GM18873 (cell line): ENCODE measurements around the gene XPC.

Experiments
- ATAC-seq: cut with Tn5 transposase; IDR thresholded peaks from one replicate; pipeline ENCODE4 v1.9.1; 2021; ENCODE audit warnings: mild to moderate bottlenecking, moderate library complexity, moderate number of reproducible peaks; ENCODE audit not compliant: unreplicated experiment, low FRiP score

Gene XPC

DNA sequence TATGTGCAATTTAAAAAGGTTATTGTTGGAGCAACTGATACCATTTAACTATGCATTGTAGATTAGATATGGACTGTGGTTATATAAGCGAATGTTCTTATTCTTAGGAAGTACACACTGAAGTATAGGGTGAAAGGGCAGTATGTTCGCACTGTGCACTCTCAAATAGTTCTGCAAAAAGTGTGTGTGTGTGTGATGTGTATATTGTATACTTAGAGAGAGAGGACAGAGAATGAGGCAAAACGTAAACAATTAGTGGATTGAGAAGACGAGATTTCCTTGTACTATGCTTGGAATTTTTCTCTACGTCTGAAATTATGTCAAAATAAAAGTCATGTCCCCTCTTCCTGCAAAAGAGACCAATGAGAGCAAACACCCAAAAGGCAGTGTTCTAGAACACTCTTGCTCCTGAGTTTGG is 30.6 kb upstream of the XPC start:
- ATAC-seq = no peak

DNA sequence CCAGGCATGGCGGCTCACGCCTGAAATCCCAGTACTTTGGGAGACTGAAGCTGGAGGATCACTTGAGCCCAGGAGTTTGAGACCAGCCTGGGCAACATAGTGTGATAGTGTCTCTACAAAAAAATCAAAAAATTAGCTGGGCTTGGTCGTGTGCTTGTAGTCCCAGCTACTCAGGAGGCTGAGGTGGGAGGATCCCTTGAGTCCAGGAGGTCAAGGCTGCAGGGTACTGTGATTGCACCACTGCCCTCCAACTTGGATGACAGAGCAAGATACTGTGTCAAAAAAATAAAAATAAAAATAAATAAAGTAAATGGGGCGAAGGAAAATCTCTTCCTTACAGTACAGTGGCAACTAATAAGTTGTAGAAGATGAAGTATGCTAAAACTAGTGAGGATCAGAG is 29.8 kb upstream of the XPC start:
- no peak for ATAC-seq

DNA sequence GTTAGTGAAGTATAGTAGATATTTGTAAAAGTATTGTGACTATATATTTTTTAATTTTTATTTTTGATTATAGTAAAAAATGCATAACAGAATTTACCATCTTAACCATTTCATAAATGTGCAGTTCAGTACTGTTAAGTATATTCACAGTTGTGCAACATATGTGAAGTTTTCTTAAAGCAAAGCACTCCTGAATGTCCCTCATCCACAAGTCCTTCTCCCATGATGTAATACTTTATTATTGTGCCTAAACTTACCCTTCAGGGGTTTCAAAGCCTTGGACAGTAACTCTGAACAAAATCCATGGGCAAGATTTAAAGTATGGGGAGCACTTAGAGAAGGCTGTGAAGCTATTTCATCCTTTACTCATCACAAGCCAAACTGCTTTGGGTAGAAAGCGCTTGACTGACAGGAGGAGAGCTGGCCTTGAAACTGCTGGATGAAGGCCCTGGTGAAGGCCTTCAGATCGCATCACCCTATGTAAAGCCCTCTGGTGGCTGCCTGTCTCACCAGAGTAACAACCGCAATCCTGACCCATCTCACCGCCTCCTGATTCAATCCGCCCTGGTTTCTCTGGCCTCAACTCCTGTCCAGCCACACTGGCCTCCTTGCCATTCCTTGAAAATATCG is 28.3 kb upstream of the XPC start:
- no peak for ATAC-seq

- ATAC-seq = no peak
These were observed 26.3 kb upstream of the XPC start for GRCh38 chr3:14204515-14205284.

DNA sequence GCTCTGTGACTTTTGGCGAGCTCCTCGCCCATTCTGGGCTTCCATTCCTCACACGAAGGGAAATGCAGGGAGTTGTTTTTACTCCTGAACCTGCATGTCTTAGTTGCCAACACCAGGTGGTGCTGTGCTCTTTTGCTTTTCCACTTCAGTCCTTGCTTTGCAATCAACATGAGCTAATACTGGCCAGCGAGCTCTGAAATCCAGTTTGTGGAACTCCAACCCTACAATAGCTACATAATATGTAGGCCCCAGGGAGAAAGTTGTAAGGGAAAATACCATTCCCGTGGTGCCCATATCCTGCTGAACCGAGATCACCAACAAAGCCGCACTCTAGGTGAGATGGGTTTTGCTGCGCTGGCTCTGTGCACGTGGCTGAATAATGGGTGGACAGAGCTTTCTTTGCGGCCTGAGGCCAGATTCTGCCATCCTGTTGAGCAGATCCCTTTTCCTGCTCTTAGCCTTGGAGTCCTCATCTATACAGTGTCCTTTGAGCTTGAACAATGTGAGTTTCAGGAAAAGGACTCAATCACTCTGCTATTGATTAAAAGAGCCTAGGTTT is 25.2 kb upstream of the XPC start:
- no peak for ATAC-seq

GRCh38 chr3:14202874-14203520 is 24.6 kb upstream of the XPC start:
- no peak for ATAC-seq

GRCh38 chr3:14201940-14202684 is 23.7 kb upstream of the XPC start:
- no peak for ATAC-seq

GRCh38 chr3:14200841-14201240 is 22.4 kb upstream of the XPC start:
- no peak for ATAC-seq

DNA sequence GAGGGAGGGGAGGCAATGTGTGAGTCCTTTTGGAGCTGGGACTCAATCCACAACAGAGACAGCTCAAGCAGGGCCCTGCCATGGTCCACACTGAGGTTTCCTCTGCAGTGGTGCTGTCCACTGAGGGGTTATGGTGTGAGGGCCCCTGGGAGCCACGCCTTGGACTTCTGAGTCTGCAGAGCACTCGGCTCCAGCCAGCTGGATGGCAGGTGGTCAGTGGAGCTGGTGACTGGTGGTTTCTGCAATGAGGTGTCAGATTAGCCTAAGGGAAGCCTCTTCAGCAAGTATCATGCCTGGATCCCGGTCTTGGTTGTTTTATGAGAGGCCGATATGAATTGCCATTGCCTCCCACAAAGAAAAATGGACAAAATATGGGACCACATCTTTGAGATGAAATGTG is 21.9 kb upstream of the XPC start:
- ATAC-seq = no peak

DNA sequence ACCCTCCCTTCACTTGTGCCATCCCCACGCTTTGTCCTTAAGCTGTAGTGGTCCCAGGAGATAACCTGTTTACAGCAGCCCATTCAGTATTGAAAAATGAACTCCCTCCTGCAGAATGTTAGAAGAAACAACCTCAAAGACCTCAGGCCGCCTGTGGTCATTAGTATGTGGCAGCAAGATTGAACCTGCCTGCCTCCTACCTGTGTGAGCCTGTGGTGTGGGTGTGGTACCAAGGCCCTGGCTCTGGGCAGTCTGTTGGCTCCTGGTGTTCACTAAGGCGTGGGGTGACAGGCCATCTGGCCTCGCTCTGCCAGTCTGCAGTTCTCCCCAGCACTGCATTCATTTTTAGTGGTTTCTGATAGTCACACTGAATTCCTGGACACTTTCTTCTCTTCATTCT is 21.2 kb upstream of the XPC start:
- no peak for ATAC-seq

DNA sequence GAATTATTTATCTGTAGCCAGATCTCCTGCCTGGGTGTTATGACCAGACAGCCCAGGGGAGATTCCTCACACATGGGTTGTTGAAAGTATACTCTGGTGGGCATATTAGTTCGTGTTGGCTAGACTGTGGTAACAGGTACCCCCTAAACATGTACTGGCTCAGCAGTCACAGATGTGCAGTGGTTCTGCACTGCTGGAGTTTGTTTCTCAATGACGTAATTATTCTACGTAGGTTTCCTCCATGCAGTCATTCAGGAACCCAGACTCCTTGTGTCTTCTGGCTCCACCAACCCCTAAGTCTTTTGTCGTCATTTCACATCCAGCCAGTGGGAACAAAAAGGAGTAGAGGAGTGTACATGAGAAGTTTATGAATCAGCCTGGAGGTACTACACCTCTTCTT is 16.5 kb upstream of the XPC start:
- ATAC-seq = no peak

GRCh38 chr3:14188041-14188754 is 9.8 kb upstream of the XPC start:
- ATAC-seq = no peak

DNA sequence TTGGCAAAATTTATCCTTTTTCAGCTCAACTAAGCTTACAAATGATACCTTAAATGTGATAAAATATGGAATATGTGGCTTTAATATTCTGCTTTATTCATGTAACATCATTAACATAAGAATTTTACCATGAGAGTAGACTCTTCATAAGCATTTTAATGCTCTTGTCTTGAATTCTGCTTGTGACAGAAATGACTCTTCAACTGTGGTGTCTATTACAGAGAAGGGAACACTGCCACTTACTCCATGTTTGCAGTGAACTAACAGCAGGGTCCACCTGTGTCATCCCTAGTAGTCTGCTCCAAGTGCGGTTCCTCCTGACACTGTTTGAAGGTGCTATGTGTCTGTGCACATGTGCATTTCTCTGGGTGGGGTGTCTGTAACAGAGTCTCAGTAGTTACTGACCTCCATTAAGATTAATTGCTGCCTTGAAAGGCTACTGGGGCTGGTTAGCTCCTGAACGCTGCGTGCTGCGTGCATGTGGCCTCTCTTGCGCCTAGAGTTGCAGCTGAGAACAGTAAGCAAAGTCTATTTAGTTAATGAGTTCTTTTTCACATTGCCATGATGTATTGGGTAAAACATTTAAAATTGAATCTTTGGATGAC is 8.6 kb upstream of the XPC start:
- ATAC-seq = no peak

DNA sequence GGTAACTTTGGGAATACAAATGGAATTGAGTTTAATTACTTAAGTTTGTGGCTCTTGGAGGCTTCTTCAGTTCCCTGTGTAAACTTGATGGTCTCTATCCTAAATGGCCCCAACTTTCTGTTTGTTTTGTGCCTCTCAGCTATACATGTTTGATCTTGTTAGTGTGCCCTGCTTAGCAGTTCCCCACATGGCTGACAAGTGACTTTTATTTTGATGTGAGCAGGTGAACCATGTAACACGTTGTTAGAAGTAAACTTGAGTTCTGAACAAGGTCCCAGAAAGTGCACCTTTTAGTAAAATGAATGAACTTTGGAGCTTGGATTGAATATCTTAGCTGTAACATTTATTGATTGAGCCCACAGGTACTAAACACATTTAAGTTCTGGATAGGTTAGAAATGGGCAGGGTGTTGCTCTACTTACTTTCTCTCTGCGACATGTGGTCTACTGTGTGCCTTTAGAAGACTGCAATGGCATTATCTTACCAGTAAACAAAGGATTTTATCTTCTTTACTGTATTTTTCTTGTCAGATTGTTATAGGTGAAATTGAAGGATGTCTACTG is 4.7 kb upstream of the XPC start:
- ATAC-seq = no peak

DNA sequence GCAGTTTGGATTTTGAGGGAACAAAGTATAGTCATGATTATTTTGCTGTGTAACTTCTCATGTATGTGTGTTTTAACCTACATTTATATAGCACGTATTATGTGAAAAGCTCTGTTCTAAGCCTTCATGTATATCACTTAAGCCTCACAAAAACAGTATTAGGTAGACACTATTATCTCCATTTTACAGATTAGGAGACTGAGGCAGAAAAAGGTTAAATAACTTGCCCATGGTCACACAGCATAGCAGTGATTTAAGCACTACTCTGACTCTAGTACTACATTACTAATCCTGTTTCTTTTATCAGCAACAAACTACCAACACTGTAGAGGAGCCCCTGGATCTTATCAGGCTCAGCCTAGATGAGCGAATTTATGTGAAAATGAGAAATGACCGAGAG is 2.9 kb upstream of the XPC start:
- no peak for ATAC-seq

DNA sequence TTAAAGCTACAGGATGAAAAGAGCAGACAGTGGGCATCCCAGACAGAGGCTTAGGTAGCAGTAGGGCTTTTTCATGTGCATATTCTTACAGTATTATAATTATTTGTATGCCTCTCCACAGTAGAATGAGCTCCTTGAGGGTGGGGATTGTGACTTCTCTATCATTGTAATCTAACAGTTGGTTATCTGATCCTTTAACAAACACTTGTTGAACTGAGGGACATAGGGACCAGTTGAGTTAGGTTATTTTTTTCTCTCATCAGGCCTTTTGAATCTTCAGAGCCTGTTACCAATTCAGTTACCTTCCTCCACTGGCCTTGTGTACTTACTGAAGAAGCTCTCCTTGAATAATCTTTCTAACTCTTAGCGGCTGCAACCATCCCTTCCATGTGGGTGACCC is 1.4 kb upstream of the XPC start:
- no peak for ATAC-seq

DNA sequence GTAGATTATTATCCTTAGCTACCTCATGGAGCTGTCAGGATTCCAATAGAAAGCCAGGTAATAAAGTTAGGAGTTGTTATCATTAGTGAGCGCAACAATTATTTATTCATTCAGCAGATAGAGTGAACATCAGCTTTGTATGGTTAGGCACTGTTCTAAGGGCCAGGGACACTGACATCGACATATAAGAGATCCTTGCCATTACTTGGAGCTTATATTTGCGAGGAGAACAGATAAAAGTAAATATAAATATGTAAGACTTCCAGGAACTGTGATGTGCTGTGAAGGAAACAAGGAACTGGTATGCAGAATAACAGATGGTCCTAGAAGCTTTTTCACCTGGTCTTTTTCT is 689 bp upstream of the XPC start:
- no peak for ATAC-seq

DNA sequence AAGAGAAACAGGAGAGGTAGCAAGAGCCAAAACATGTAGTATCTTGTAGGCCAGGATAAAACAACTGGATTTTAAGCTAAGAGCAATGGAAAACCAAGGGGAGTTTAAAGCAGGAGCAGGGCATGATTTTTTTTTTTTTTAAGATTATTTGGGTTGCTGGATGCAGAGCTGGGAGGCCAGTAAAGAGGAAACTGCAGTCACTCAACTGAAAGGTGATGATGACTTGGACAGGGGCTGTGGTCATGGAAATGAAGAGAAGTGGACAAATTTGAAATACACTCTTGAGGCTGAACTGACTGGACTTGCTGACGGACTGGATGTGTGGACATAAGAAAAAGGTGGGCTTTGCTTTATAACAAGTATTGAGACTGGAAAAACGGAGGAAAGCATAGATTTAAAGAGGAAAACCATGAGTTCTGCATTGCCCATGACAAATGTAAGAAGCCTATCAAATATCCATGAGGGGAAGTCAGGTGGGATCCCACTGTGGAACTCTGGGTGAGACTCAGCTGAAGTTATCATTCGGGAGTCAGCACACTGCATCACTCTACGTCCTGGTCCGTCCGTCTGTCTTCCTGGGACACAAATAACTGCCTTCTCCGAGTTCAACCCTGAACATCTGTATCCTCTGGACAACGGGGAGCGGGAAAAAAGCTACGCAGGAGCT is 688 bp downstream of the XPC start:
- peak; percentile 7 for ATAC-seq

- no peak for ATAC-seq
These were observed 2.9 kb downstream of the XPC start for GRCh38 chr3:14175383-14176037.
